ENCODE results near the gene TLX2.
"Not testable (repeated sequence)": the region's sequence is repeated elsewhere in the genome, so short reads cannot be mapped to it uniquely, and the experiment has no call there.

TLX2 gene

DNA sequence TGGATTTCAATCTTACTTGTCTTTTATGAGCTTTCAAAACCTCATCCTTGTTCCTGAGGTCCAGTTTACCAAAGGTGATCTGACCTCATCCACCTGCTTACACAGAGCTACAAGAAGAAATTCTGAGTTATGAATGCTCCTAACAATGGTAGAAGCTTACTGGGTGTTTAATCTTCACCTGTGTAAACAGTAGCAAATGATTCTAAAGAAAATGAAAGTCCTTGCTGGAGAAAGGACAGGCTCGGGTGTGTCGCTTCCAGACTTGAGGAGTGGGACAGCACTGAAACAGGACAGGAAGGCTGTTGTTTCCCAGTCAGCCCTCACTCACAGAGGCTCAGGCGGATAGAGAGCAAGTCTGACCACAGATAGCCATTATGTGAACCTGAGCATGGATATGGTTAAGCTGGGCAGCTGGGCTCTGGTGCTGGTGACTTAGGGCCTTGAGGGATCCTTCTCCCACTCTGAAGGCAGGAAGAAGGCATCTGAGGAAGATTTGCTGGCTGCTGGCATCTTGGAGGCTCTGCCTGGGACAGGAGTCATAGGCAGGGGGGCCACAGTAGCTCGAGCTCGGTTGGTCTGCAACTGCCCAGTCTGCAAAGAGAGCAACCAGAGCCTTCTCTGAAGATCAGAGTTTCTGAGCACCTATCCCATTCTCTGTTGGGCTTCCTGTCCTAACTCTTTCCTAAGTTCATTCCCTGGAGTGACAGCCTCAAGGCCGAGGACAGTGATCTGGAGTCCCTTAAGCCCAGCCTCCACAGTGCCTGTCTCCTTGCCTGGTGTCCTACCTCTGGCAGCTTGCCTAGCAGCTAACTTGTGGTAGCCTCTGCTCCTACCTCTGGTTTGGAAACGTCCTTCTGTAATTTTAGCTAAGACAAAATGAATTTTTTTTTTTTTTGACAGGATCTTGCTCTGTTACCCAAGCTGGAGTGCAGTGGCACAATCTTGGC is 44.3 kb downstream of the TLX2 start:
- DNase-seq: peak; percentile 50

DNA sequence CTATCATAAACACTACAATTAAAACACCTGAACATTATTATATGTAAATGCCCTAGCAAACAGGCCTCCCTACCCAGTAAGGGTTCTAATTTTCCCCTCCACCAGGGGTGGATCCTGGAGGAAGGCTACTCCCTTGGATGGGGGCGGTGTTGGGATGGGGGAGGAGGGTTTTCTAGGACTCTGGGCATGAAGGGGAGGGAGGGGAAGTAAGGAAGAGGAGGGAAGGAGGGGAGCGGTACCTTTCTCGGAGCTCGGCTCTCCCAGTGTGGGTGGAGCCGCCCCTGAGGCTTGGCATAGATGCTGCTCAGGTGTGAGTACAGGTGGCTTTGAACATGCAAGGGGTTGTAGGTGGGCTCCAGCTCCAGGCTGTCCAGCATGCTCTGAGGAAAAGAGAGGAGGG is 45.7 kb downstream of the TLX2 start:
- DNase-seq: peak; percentile 54

DNA sequence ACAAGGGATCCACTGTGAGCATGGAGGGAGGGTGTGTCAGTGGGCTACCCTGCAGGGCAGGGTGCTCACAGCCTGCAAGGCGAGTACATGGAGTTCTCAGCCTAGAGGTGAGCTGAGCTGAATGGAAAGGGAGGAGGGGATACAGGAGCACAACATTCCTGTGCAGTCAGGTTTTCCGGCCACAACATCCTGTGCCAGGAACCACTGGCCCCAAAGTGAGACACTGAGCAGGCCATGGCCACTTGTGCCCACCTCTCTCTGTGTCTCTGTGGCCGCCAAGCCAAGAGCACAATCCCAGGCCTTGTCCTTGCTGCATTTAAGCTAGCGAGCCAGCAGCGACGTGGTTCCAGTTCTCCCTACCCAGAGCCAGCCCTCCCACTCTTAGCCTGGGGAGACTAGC is 46.3 kb downstream of the TLX2 start:
- DNase-seq: no peak

DNA sequence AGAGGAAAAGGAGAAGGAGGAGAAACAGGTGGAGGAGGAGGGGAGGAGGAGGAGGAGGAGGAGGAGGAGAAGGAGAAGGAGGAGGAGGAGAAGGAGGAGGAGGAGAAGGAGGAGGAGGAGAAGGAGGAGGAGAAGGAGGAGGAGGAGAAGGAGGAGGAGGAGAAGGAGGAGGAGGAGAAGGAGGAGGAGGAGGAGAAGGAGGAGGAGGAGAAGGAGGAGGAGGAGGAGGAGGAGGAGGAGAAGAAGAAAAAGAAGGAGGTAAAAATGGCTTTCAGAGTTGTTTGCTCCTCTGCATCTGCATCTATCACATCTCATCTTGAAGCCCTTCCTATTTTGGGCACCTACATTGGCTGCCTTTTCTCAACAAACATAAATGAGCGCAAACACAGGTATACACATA is 46.8 kb downstream of the TLX2 start:
- DNase-seq: not testable (repeated sequence)

DNA sequence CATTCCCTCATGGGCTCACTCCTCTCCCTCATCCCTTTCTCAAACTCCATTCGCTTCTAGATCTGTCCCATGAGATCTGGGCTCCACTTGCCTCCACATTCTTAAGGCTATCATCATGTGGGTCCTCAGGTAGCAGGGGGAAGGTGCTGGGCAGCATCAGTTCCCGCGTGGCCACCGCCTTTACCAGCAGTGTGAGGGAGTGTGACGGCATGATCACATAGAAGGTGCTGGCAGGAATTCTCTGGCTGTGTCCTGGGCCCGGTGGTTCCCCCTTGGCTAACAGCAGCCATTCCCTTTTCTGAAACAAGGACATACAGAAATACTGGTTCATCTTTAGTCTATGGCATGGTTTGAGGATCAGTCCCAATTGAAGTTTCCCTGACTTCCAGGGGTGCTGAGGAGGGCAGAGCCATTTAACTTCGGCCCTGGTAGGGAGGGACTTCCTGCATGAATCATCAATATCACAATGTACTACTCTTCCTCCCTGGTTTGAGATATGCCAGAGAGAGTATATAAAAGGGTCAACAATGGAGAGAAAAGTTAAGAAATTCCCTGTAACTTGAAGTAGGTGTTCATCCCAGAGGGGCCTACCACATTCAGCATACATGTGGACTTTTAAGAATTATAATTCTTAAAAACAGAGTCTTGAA is 48.0 kb downstream of the TLX2 start:
- DNase-seq: no peak

DNA sequence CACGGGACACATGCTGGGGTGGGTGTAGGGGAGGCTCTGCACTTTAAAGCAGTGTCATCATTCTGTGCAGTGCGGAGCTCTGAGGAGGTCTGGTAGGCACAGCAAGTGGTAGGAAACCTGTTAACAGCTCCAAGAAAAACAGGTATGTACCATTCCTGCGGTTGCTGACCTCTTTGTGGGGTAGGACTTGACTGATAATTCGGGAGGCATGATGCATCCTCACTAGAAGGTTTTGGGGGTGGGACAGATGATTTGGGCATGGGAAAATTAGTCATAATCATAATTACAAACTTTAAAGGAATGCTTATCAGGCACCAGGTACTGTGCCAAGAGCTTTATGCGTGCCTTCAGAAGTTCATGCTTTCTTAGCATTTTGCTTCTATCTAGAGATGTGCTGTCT is 50.0 kb downstream of the TLX2 start:
- no peak for DNase-seq

DNA sequence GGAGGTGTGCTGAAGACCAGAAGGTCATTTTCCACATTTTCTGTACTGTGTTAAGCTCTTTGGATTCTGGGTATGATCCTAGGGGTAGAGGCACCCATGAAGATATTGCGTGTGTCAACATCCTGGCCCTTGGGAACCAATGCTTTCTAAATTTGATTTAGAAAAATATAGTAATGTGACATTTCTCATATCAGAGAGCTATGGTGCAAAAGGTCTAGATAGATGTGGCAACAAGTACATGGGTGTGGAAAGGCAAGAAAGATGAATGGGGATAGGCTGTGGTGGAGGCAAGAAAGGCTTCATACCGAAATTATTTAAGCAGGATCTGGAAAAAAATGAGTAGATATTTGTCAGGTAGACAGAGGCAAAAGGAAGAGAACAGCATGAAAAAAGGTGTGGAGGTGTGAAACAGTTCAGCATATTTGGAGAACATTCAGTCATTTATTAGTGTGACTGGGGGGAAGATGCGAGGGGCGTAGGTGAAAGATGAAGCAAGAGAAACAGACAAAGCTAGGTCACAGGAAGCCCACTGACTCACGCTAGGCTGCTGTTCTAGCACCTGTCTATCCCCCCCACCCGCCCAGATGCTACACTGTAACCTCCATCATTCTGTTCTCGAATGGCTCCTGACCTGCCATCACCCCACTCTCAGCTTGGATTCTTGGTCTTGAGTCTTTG is 52.0 kb downstream of the TLX2 start:
- no peak for DNase-seq

DNA sequence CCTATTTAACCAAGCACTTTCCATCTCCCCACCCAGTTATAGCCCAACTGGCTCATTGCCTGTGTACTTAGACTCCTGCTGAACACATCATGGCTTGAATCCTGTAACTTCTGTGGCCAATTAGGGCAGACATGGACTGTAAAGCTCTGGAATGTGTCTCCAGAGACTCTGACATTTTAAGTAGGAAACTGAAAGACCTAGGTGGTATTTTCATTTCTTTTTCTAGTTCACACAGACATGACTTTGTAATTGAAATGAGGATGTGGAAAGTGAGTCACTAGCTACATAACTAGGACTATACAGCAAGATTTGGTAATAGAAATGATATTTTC is 52.5 kb downstream of the TLX2 start:
- DNase-seq: no peak
